ENCODE data around the gene NME8. TPM values are rescaled to one million over a fixed set of nuclear protein-coding genes. Genes with fewer than 3 reads are reported as not detected.

Gene NME8
- total RNA-seq, 1 experiment from 2014 or later = not detected

GRCh38 chr7:37817996-37818720 lies 30.2 kb upstream of the NME8 start:
- ChIA-PET POLR2A (no interaction called here), CTCF (no interaction called here)
- H3K4me3 Mint-ChIP-seq (ENCODE audit: unreplicated experiment) = no peak overlapping the region
- H3K27ac Mint-ChIP-seq (ENCODE audit: unreplicated experiment) = no peak overlapping the region
- no peak for DNase-seq
- H3K9me3 ChIP-seq = no peaks in the 10 kb centered on the region
- no peaks in the 10 kb centered on the region for H3K4me1 ChIP-seq
- BruUV-seq (replicated peaks) = no TSS peak
- H3K36me3 Mint-ChIP-seq (ENCODE audit: insufficient read depth, unreplicated experiment) = no peaks in the 10 kb centered on the region
- no peak for TF ChIP-seq CTCF (IDR thresholded peaks at IDR 0.05; ENCODE audit: insufficient read depth in 1 of 2, low read depth in 1 of 2, low read length in 1 of 2, severe bottlenecking in 1 of 2, unreplicated experiment in 1 of 2)
- H3K9me3 Mint-ChIP-seq (ENCODE audit: unreplicated experiment) = peaks cover 7% of the 10 kb centered on the region
- no peaks in the 10 kb centered on the region for H3K36me3 ChIP-seq (ENCODE audit: control insufficient read depth, insufficient read depth, low read length)
- no peak overlapping the region for H3K4me3 ChIP-seq (ENCODE audit: low read depth, low read length)
- no peaks in the 10 kb centered on the region for H3K4me1 Mint-ChIP-seq (ENCODE audit: low read depth, unreplicated experiment)
- peaks cover 3% of the 10 kb centered on the region for H3K27me3 Mint-ChIP-seq (ENCODE audit: insufficient read depth, unreplicated experiment)
- intact Hi-C loops (cut with micrococcal nuclease; ENCODE audit: unreplicated experiment) = no loop called here
- H3K27me3 ChIP-seq (replicated peaks; ENCODE audit: control insufficient read depth, insufficient read depth, low read length) = no peaks in the 10 kb centered on the region

DNA sequence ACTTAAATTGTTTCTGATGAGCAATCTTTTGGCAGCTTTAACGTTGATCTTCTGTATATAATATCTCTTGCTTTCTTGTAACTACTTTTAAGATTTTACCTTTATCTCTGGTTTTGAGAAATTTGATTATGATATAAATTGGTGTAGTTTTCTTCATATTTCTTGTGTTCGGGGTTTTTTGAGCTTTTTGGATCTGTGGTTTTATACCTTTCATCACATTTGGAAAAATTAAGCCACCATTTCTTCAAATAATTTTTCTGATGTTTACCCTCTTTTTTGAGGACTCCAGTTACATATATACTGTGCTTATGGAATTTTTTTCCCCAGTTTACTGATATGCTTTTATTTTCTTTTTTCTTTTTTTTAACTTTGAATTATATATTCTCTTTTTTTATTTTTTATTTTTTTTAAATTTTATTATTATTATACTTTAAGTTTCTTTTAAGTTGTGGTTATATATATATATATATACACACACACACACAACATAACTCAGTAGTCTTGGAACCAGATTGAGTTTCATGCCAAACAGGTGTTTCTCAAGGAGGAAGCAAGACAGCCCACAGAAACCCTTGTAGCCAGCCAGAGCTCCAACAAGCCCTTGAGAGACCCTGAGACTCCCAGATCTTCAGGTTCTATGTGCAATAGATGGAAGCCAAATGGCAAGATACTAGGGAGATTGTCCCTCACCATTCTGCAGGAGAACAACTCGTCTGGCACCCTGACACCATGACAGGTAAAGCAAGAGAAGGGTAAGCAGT lies 27.5 kb upstream of the NME8 start:
- intact Hi-C loops (cut with micrococcal nuclease; ENCODE audit: unreplicated experiment) = no loop called here
- no peak for TF ChIP-seq CTCF (IDR thresholded peaks at IDR 0.05; ENCODE audit: insufficient read depth in 1 of 2, low read depth in 1 of 2, low read length in 1 of 2, severe bottlenecking in 1 of 2, unreplicated experiment in 1 of 2)
- CTCF ChIA-PET = no interaction called here
- no peak for DNase-seq
- no TSS peak for BruUV-seq (replicated peaks)
- no peak overlapping the region for H3K4me3 Mint-ChIP-seq (ENCODE audit: unreplicated experiment)
- peaks cover 7% of the 10 kb centered on the region for H3K9me3 Mint-ChIP-seq (ENCODE audit: unreplicated experiment)
- H3K9me3 ChIP-seq = no peaks in the 10 kb centered on the region
- H3K27me3 ChIP-seq (replicated peaks; ENCODE audit: control insufficient read depth, insufficient read depth, low read length) = no peaks in the 10 kb centered on the region
- H3K4me3 ChIP-seq (ENCODE audit: low read depth, low read length) = no peak overlapping the region
- no peak overlapping the region for H3K27ac Mint-ChIP-seq (ENCODE audit: unreplicated experiment)
- H3K36me3 Mint-ChIP-seq (ENCODE audit: insufficient read depth, unreplicated experiment) = no peaks in the 10 kb centered on the region
- H3K27me3 Mint-ChIP-seq (ENCODE audit: insufficient read depth, unreplicated experiment) = peaks cover 3% of the 10 kb centered on the region
- H3K4me1 Mint-ChIP-seq (ENCODE audit: low read depth, unreplicated experiment) = no peaks in the 10 kb centered on the region
- no peaks in the 10 kb centered on the region for H3K4me1 ChIP-seq
- POLR2A ChIA-PET = no interaction called here
- no peaks in the 10 kb centered on the region for H3K36me3 ChIP-seq (ENCODE audit: control insufficient read depth, insufficient read depth, low read length)

- Histone ChIP-seq H3K9me3 (no peaks in the 10 kb centered on the region), H3K4me1 (no peaks in the 10 kb centered on the region), H3K4me3 (ENCODE audit: low read depth, low read length) (no peak overlapping the region), H3K36me3 (ENCODE audit: control insufficient read depth, insufficient read depth, low read length) (no peaks in the 10 kb centered on the region), H3K27me3 (replicated peaks; ENCODE audit: control insufficient read depth, insufficient read depth, low read length) (no peaks in the 10 kb centered on the region)
- no peak overlapping the region for H3K4me3 Mint-ChIP-seq (ENCODE audit: unreplicated experiment)
- intact Hi-C loops (cut with micrococcal nuclease; ENCODE audit: unreplicated experiment) = no loop called here
- H3K4me1 Mint-ChIP-seq (ENCODE audit: low read depth, unreplicated experiment) = no peaks in the 10 kb centered on the region
- H3K9me3 Mint-ChIP-seq (ENCODE audit: unreplicated experiment) = peaks cover 7% of the 10 kb centered on the region
- TF ChIP-seq CTCF (IDR thresholded peaks at IDR 0.05; ENCODE audit: insufficient read depth in 1 of 2, low read depth in 1 of 2, low read length in 1 of 2, severe bottlenecking in 1 of 2, unreplicated experiment in 1 of 2) = no peak
- BruUV-seq (replicated peaks) = no TSS peak
- H3K36me3 Mint-ChIP-seq (ENCODE audit: insufficient read depth, unreplicated experiment) = no peaks in the 10 kb centered on the region
- ChIA-PET POLR2A (no interaction called here), CTCF (no interaction called here)
- DNase-seq = no peak
- peaks cover 6% of the 10 kb centered on the region for H3K27me3 Mint-ChIP-seq (ENCODE audit: insufficient read depth, unreplicated experiment)
- no peak overlapping the region for H3K27ac Mint-ChIP-seq (ENCODE audit: unreplicated experiment)
Measured at GRCh38 chr7:37822946-37823345, 25.5 kb upstream of the NME8 start.

Measured in Caco-2 (cell line).